HUES64 (cell line): Measurements from ENCODE around the gene CEP135. TPM values are rescaled to one million over a fixed set of nuclear protein-coding genes. Genes with fewer than 3 reads are reported as not detected.
A peak's percentile ranks its signal among the peaks of the same experiment; 100 is the strongest.

Experiments
- H3K27ac ChIP-seq: 2 replicates; pipeline ENCODE4 v1.7.0; 2013; ENCODE audit warnings: low read depth, low read length, inconsistent platforms
- H3K27me3 ChIP-seq: 2 replicates; pipeline ENCODE4 v1.6.1; 2013; ENCODE audit warnings: mild to moderate bottlenecking, low read length; ENCODE audit not compliant: insufficient read depth
- H3K36me3 ChIP-seq: 2 replicates; pipeline ENCODE4 v1.6.1; 2013; ENCODE audit warnings: mild to moderate bottlenecking, low read length; ENCODE audit not compliant: insufficient read depth
- H3K4me1 ChIP-seq: 2 replicates; pipeline ENCODE4 v1.6.1; 2013; ENCODE audit warnings: mild to moderate bottlenecking, low read length, moderate library complexity; ENCODE audit not compliant: insufficient read depth
- H3K4me3 ChIP-seq: 2 replicates; pipeline ENCODE4 v1.5.1; 2013; ENCODE audit warnings: mild to moderate bottlenecking, low read length, moderate library complexity
- H3K9ac ChIP-seq: 2 replicates; pipeline ENCODE4 v1.6.1; 2013; ENCODE audit warnings: mild to moderate bottlenecking, low read depth, low read length
- H3K9me3 ChIP-seq: 2 replicates; pipeline ENCODE4 v1.6.1; 2013; ENCODE audit warnings: low read depth, low read length; ENCODE audit not compliant: insufficient read depth
- WGBS: fragments of 150-250, 120-280 bp; methylation state at CpG from one replicate; pipeline ENCODE4 v1.1.7; 2013; ENCODE audit warnings: missing lambda C conversion rate; 5-methylcytosine and 5-hydroxymethylcytosine counted together
- polyA plus RNA-seq, 2 experiments: library from polyadenylated mRNA; stranded (reverse); fragments of 50-300 nt; gene quantifications; one replicate each; pipeline ENCODE4 v1.2.3, GENCODE V29; 2013

The CEP135 gene, protein sequence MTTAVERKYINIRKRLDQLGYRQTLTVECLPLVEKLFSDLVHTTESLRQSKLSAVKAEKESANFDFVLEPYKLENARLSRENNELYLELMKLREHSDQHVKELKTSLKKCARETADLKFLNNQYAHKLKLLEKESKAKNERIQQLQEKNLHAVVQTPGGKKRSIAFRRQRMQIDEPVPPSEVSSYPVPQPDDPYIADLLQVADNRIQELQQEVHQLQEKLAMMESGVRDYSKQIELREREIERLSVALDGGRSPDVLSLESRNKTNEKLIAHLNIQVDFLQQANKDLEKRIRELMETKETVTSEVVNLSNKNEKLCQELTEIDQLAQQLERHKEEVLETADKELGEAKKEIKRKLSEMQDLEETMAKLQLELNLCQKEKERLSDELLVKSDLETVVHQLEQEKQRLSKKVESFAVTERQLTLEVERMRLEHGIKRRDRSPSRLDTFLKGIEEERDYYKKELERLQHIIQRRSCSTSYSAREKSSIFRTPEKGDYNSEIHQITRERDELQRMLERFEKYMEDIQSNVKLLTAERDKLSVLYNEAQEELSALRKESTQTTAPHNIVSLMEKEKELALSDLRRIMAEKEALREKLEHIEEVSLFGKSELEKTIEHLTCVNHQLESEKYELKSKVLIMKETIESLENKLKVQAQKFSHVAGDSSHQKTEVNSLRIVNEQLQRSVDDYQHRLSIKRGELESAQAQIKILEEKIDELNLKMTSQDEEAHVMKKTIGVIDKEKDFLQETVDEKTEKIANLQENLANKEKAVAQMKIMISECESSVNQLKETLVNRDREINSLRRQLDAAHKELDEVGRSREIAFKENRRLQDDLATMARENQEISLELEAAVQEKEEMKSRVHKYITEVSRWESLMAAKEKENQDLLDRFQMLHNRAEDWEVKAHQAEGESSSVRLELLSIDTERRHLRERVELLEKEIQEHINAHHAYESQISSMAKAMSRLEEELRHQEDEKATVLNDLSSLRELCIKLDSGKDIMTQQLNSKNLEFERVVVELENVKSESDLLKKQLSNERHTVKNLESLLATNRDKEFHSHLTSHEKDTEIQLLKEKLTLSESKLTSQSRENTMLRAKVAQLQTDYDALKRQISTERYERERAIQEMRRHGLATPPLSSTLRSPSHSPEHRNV
- polyA plus RNA-seq (2013, experiment 1 of 2) = 11.2 TPM
- 12.1 TPM for polyA plus RNA-seq (2013, experiment 2 of 2)

DNA sequence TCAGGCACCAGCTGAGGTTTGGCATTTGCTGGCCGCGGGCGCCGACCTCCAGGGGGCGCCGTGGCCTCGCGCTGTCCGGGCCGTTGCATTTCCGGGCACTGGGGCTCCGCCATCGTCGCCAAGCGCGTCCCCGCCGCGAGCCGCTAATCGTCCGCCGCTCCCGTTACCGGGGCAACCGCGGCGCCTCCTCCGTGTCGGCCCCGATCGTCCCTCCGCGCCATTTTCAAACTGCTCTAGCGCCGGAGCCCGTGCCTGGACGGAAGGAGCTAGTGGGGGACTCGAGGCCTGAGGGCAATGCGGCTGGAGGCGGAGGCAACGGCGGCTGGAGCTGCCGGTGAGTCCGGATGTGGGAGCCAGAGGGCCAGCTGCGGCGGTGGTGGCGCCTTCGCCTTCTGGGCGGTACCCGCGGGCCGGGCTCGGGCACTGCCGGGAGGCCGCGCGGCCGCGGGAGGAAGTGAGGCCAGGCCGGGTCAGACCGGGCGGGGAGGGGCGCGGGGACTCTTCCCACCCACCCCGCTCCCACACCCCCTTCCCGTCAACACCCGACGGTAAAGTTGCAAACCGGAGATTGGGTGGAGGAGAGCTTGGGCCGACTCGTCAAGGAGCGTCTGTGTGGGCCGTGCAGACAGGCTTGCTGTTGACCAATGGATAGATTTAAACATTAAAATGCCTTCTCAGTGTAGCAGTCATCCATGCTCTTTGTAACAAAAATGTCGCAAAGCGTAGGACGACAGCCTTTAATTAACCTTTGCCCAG, at the start of gene CEP135:
Gene CEP135 (plus strand): TSS at position 220 of the 756 bp plus-strand sequence. CDS start 3,186 bp downstream, outside the sequence.
- peak within 1 kb of the TSS; percentile 92 for H3K4me3 ChIP-seq
- H3K9ac ChIP-seq = peak within 1 kb of the TSS; percentile 91
- under 1% methylated on average over 71 of the region's 77 CpGs for WGBS
- H3K4me1 ChIP-seq = peaks cover 20% of the 10 kb centered on the region
- peak within 1 kb of the TSS; percentile 96 for H3K27ac ChIP-seq
- H3K36me3 ChIP-seq = peaks cover 20% of the 10 kb centered on the region
- no peaks in the 10 kb centered on the region for H3K9me3 ChIP-seq
- no peaks in the 10 kb centered on the region for H3K27me3 ChIP-seq

DNA sequence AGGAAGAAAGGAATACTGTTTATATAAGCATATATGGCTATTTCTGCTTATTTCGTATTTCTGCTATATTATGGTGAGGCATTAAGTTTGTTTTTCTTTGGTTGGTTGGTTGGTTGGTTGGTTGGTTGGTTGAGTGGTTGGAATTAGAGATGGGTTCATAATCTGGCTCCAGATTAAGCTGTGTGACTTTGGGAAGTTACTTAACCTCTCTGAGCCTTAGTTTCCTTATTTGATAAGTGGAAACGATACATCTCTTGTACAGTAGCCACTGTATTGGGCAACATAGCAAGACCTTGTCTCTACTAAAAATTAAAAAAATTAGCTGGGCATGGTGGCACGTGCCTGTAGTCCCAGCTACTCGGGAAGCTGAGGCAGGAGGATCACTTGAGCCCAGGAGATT, 46.1 kb upstream of the CEP135 start:
- H3K4me1 ChIP-seq = no peaks in the 10 kb centered on the region
- no peak overlapping the region for H3K4me3 ChIP-seq
- H3K36me3 ChIP-seq = peaks cover 48% of the 10 kb centered on the region
- no peak overlapping the region for H3K27ac ChIP-seq
- H3K27me3 ChIP-seq = no peaks in the 10 kb centered on the region
- 93% methylated on average over 4 of the region's 4 CpGs for WGBS
- no peak overlapping the region for H3K9ac ChIP-seq
- no peaks in the 10 kb centered on the region for H3K9me3 ChIP-seq

DNA sequence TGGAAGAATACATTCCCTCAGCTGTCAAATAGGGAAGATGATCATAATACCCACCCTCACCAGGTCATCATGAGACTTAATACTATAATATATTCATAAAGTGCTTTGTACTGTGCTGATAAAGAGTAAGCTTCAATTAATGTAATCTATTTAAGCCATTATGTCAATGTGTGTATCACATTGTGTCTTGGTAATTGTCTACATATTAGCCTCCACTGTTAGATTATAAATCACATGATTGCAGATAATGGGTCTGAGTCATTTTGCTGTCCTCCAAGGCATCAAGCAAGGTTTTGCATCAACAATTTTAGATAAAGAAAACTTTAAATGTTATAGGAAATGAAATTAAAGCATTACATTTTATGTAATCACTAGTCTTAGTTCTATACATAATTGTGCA, 45.2 kb upstream of the CEP135 start:
- Histone ChIP-seq H3K4me3 (no peak overlapping the region), H3K36me3 (peaks cover 46% of the 10 kb centered on the region), H3K9me3 (no peaks in the 10 kb centered on the region), H3K27ac (no peak overlapping the region), H3K9ac (no peak overlapping the region), H3K4me1 (no peaks in the 10 kb centered on the region), H3K27me3 (no peaks in the 10 kb centered on the region)

DNA sequence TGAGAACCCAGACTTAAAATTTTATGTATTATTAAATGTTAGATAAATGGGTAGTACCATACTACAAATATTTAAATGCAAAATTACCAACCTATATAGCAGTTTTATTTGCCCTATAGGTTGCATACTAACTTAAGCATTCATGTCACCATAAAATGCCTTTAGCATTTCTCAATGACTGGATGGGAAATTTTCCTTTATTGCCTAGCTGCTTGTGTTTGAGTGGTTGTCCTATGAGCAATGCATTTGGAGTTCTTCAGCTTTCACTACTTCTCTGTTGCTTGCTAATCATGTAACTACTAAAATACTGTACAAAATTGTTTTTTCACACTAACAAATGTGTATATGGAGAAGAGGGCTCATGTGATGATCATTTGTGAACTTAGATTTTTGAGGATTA, 44.2 kb upstream of the CEP135 start:
- H3K4me1 ChIP-seq = no peaks in the 10 kb centered on the region
- no peak overlapping the region for H3K4me3 ChIP-seq
- no peak overlapping the region for H3K27ac ChIP-seq
- H3K9ac ChIP-seq = no peak overlapping the region
- no peaks in the 10 kb centered on the region for H3K27me3 ChIP-seq
- no peaks in the 10 kb centered on the region for H3K9me3 ChIP-seq
- peaks cover 37% of the 10 kb centered on the region for H3K36me3 ChIP-seq

DNA sequence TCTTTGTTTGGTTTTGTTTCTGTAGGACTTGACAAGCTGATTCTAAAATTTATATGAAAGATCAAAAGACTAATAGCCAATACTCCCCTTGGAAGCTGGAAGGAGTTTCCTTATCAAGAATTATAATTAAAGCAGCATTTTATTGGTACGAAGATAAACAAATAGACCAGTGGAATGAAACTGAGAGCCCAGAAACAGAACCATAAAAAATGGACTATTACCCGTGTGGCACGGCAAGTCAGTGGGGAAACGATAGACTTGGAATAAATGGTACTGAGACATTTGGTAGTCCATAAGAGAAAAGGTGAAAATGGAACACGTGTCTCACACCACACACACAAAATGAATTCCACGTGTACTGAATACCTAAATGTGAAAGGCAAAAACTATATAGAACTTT, 42.4 kb upstream of the CEP135 start:
- Histone ChIP-seq H3K4me1 (no peaks in the 10 kb centered on the region), H3K27ac (no peak overlapping the region), H3K9ac (no peak overlapping the region), H3K9me3 (no peaks in the 10 kb centered on the region), H3K27me3 (no peaks in the 10 kb centered on the region), H3K36me3 (peaks cover 21% of the 10 kb centered on the region), H3K4me3 (no peak overlapping the region)
- WGBS = 77% methylated on average over 6 of the region's 6 CpGs

DNA sequence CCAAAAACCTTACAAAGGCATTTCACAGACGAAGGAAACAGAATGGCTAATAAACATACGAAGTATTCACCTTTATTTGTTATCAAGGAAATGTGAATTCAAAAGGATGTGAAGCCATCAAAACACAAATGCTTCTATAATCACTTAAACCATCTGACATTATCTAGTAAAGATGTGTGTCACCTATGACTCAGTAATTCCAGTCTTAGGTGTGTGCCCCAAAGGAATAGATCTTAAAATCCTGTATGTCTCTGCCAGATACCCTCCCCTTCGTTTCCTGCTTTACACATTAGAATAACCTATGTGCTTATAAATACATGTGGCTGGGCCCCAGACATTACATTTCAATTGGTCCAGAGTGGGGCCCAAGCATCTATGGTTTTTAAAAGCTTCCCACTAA, 41.8 kb upstream of the CEP135 start:
- H3K9ac ChIP-seq = no peak overlapping the region
- peaks cover 21% of the 10 kb centered on the region for H3K36me3 ChIP-seq
- H3K4me3 ChIP-seq = no peak overlapping the region
- H3K9me3 ChIP-seq = no peaks in the 10 kb centered on the region
- no peaks in the 10 kb centered on the region for H3K4me1 ChIP-seq
- WGBS = 77% methylated on average over 2 of the region's 3 CpGs
- H3K27me3 ChIP-seq = no peaks in the 10 kb centered on the region
- H3K27ac ChIP-seq = no peak overlapping the region

DNA sequence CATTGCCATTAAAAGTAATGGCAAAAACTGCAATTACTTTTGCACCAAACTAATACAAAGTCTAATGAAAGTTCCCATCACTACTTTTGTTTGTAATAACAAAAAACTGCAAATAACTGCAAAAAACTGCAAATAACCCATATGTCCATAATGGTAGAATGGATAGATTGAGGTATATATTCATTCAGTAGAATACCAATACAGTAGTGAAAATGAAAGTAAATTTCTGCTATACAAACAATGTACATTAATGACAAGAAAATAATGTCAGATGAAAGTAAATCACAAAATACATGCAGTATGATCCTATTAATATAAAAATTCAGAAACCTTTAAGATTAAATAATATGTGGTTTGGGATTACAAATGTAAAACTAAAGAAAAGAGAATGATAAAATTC, 41.3 kb upstream of the CEP135 start:
- no peak overlapping the region for H3K9ac ChIP-seq
- H3K27me3 ChIP-seq = no peaks in the 10 kb centered on the region
- H3K4me3 ChIP-seq = no peak overlapping the region
- H3K36me3 ChIP-seq = peaks cover 16% of the 10 kb centered on the region; the same call in 1 of the 2 replicates
- H3K4me1 ChIP-seq = no peaks in the 10 kb centered on the region
- H3K9me3 ChIP-seq = no peaks in the 10 kb centered on the region
- H3K27ac ChIP-seq = no peak overlapping the region

DNA sequence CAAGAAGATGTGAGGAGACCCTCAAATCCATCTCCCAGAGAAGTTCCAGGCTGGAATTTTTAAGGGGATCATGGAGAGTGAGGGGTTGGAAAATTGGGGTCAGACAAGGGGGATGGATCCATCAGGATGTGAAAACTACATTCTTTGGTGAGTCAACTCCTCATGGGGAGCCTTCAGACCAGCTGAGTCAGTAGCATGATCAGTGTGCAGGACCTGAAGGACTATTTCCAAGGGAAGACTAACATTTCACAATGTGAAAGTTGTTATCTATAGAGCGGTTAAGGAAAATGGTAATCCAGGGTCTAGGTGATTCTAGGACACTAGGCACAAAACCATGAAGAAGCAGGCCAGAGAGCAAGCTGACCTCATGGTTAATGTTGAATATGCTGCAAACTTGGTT, 38.6 kb upstream of the CEP135 start:
- H3K4me1 ChIP-seq = no peaks in the 10 kb centered on the region
- H3K9ac ChIP-seq = no peak overlapping the region
- no peak overlapping the region for H3K27ac ChIP-seq
- WGBS = 94% methylated on average over 1 of the region's 1 CpG
- H3K4me3 ChIP-seq = no peak overlapping the region
- no peaks in the 10 kb centered on the region for H3K36me3 ChIP-seq
- no peaks in the 10 kb centered on the region for H3K27me3 ChIP-seq
- H3K9me3 ChIP-seq = no peaks in the 10 kb centered on the region

DNA sequence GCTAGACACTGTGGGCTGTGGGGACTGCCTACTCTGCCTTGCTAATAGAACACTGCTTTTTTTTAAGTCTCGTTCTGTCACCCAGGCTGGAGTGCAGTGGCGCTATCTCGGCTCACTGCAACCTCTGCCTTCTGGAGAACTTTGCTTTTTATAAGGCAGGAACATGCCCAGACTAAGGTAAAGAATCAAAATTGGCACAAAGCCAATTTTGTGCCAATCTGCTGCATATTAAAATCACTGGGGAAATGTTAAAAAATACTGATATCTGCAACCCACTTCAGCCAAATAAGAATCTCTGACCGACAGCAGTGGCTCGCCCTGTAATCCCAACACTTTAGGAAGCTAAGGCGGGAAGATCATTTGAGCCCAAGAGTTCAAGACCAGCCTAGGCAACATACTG, 36.5 kb upstream of the CEP135 start:
- H3K4me3 ChIP-seq = no peak overlapping the region
- no peaks in the 10 kb centered on the region for H3K36me3 ChIP-seq
- H3K27ac ChIP-seq = no peak overlapping the region
- H3K27me3 ChIP-seq = no peaks in the 10 kb centered on the region
- no peak overlapping the region for H3K9ac ChIP-seq
- no peaks in the 10 kb centered on the region for H3K9me3 ChIP-seq
- no peaks in the 10 kb centered on the region for H3K4me1 ChIP-seq
- 94% methylated on average over 6 of the region's 6 CpGs for WGBS

DNA sequence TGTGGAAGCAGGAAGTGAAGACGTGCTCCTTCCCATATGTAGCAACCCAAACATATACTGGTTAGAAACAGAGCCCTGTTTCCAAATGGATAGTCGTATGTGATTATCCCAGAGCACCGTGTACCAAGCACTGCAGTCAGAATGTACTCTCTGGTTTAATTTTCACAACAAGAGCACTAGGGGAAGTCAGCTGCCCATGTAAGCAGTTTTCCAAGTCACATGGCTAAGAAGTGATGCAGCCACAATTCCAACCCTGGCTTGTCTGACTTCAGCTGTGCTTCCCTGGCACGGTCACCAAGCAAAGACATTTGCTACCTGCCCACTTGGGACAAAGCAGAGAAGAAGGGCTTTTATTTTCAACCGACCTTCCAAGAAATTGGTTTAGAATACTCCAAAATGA, 28.2 kb upstream of the CEP135 start:
- no peak overlapping the region for H3K9ac ChIP-seq
- H3K27me3 ChIP-seq = no peaks in the 10 kb centered on the region
- no peaks in the 10 kb centered on the region for H3K4me1 ChIP-seq
- H3K36me3 ChIP-seq = no peaks in the 10 kb centered on the region
- WGBS = 90% methylated on average over 5 of the region's 5 CpGs
- no peak overlapping the region for H3K4me3 ChIP-seq
- no peaks in the 10 kb centered on the region for H3K9me3 ChIP-seq
- no peak overlapping the region for H3K27ac ChIP-seq
